Measurements from ENCODE around the gene DUSP18. TPM values are rescaled to one million over a fixed set of nuclear protein-coding genes. Genes with fewer than 3 reads are reported as not detected.

DUSP18 gene
- total and polyA plus RNA-seq, 4 donors = 7.9 to 27.1 (median 12.6) TPM

DNA sequence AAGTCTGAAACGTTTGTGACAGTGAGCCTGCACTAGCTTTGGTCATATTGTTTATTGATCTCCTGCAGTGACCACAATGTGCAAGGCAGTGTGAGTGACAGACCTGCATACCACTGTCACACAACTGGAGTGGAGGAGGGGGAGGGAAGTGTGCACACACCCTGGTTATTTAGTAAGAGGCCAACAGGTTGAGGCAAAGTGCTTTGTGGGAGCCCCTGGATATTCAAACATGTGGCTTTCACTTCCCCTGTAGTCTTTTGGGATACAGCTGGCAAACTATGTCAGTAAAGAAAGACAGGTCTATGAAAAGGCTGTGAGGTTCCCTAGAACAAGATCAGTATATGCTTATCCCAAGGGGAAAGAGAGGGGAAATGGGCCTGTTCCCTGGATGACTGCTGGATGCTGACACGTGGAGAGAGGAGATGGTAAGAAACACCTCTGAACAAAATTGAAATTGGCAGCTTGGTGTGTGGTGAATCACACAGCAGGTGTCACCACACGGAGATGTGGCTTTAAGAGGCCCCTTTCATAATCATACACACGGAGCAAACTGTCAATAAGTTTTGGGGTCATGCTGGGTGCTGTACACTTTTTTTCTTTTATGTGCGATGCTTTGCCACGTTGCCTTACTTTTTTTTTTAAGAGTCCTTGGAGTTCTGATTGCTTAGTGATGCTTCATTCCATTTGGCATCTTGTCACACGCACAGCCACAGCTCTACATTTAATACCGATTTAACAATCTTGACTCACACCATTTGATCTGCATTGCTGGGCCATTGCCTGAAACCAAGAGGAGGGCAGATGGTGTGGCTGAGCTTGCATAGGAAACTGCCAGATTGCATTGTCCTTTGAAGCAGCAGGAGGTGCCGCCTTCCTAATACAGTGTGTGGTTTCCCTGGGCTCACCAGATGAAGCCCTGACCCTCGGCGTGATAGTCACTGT lies 38.3 kb upstream of the DUSP18 start:
- no peak overlapping the region for H3K27ac ChIP-seq (ENCODE audit: low read depth in 1 of 2, low read length in 1 of 2)
- TF ChIP-seq, protein P1, sequence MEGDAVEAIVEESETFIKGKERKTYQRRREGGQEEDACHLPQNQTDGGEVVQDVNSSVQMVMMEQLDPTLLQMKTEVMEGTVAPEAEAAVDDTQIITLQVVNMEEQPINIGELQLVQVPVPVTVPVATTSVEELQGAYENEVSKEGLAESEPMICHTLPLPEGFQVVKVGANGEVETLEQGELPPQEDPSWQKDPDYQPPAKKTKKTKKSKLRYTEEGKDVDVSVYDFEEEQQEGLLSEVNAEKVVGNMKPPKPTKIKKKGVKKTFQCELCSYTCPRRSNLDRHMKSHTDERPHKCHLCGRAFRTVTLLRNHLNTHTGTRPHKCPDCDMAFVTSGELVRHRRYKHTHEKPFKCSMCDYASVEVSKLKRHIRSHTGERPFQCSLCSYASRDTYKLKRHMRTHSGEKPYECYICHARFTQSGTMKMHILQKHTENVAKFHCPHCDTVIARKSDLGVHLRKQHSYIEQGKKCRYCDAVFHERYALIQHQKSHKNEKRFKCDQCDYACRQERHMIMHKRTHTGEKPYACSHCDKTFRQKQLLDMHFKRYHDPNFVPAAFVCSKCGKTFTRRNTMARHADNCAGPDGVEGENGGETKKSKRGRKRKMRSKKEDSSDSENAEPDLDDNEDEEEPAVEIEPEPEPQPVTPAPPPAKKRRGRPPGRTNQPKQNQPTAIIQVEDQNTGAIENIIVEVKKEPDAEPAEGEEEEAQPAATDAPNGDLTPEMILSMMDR (IDR thresholded peaks at IDR 0.05; ENCODE audit: control extremely low read depth, extremely low read depth) = no peak
- ATAC-seq (ENCODE audit: insufficient read depth, low FRiP score) (no peak), DNase-seq (no peak)
- H3K9me3 ChIP-seq (ENCODE audit: control insufficient read depth in 4 of 4, insufficient read depth in 3 of 4, low read length in 3 of 4) = peaks cover 0 to 3% (median 0%) of the 10 kb centered on the region in 4 donors
- H3K4me3 ChIP-seq = no peak overlapping the region
- H3K27me3 ChIP-seq (ENCODE audit: control insufficient read depth in 3 of 3, insufficient read depth in 3 of 3, low read length in 2 of 3) = no peaks in the 10 kb centered on the region
- H3K4me1 ChIP-seq (ENCODE audit: control insufficient read depth in 5 of 5, insufficient read depth in 5 of 5, low read length in 5 of 5) = no peaks in the 10 kb centered on the region
- H3K36me3 ChIP-seq (ENCODE audit: control insufficient read depth in 4 of 4, insufficient read depth in 4 of 4, low read length in 4 of 4) = no peaks in the 10 kb centered on the region
- H3K9ac ChIP-seq (ENCODE audit: insufficient read depth in 1 of 2, low read length in 2 of 2) = no peak overlapping the region
- WGBS, 2 donors = 62 to 66% methylated on average over 11 of the region's 11 CpGs

DNA sequence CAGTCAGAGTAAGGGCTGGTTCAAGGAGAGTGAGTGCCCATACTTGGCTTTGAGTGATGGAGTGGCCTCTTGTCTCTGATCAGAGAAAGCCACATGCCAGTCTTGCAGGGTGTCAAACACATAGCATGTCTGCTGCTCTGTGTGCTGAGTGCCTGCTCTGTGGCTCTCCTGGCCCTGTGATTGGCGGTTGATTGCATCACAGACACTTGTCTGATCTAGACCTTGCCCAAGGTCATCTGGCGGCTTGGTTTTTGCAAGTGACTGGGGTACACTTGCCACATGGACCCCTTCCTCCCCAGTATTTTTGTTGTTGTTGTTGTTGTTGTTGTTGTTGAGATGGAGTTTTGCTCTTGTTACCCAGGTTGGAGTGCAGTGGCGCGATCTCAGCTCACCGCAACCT lies 37.3 kb upstream of the DUSP18 start:
- Histone ChIP-seq H3K4me1 (ENCODE audit: control insufficient read depth in 5 of 5, insufficient read depth in 5 of 5, low read length in 5 of 5) (no peaks in the 10 kb centered on the region), H3K9ac (ENCODE audit: insufficient read depth in 1 of 2, low read length in 2 of 2) (no peak overlapping the region), H3K9me3 (ENCODE audit: control insufficient read depth in 4 of 4, insufficient read depth in 3 of 4, low read length in 3 of 4) (peaks cover 0 to 3% (median 0%) of the 10 kb centered on the region in 4 donors), H3K27ac (ENCODE audit: low read depth in 1 of 2, low read length in 1 of 2) (no peak overlapping the region), H3K36me3 (ENCODE audit: control insufficient read depth in 4 of 4, insufficient read depth in 4 of 4, low read length in 4 of 4) (no peaks in the 10 kb centered on the region), H3K4me3 (no peak overlapping the region), H3K27me3 (ENCODE audit: control insufficient read depth in 3 of 3, insufficient read depth in 3 of 3, low read length in 2 of 3) (no peaks in the 10 kb centered on the region)
- TF ChIP-seq, protein P1 (IDR thresholded peaks at IDR 0.05; ENCODE audit: control extremely low read depth, extremely low read depth) = no peak
- WGBS, 2 donors = 78 to 83% methylated on average over 5 of the region's 5 CpGs
- DNase-seq (no peak), ATAC-seq (ENCODE audit: insufficient read depth, low FRiP score) (no peak)

DNA sequence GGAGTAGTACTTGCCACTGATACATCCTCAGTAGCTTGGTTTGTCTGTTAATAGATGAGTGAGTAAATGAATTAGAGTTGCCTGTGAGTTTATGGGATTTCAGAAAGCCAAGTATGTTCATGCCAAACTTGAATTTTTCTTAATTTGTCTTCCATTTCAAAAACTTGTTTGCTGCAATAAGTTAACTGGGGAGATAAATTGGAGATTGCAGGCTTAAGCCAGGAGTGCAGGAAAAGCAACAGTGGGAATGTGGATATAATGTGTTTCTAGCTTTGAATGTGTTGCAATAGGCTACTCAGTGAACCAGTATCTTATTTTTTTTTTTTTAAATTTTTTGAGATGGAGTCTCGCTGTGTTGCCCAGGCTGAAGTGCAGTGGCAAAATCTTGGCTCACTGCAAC lies 35.2 kb upstream of the DUSP18 start:
- Histone ChIP-seq H3K27me3 (ENCODE audit: control insufficient read depth in 3 of 3, insufficient read depth in 3 of 3, low read length in 2 of 3) (no peaks in the 10 kb centered on the region), H3K9ac (ENCODE audit: insufficient read depth in 1 of 2, low read length in 2 of 2) (no peak overlapping the region), H3K4me3 (no peak overlapping the region), H3K27ac (ENCODE audit: low read depth in 1 of 2, low read length in 1 of 2) (no peak overlapping the region), H3K4me1 (ENCODE audit: control insufficient read depth in 5 of 5, insufficient read depth in 5 of 5, low read length in 5 of 5) (peaks cover 0 to 2% (median 0%) of the 10 kb centered on the region in 5 donors), H3K36me3 (ENCODE audit: control insufficient read depth in 4 of 4, insufficient read depth in 4 of 4, low read length in 4 of 4) (no peaks in the 10 kb centered on the region), H3K9me3 (ENCODE audit: control insufficient read depth in 4 of 4, insufficient read depth in 3 of 4, low read length in 3 of 4) (peaks cover 0 to 3% (median 0%) of the 10 kb centered on the region in 4 donors)
- DNase-seq (no peak), ATAC-seq (ENCODE audit: insufficient read depth, low FRiP score) (no peak)
- 95 to 100% methylated on average over 1 of the region's 1 CpG for WGBS, 2 donors
- TF ChIP-seq, protein P1 (IDR thresholded peaks at IDR 0.05; ENCODE audit: control extremely low read depth, extremely low read depth) = no peak
